Skeletal muscle satellite cell (primary cell): Measurements from ENCODE around the gene SLC29A3. TPM values are rescaled to one million over a fixed set of nuclear protein-coding genes. Genes with fewer than 3 reads are reported as not detected.
"Not testable (repeated sequence)": the region's sequence is repeated elsewhere in the genome, so short reads cannot be mapped to it uniquely, and the experiment has no call there.

Source experiments
- H3K27me3 ChIP-seq: 2 replicates; pipeline ENCODE4 v1.7.0; 2013; ENCODE audit warnings: low read length; ENCODE audit not compliant: control insufficient read depth, insufficient read depth
- H3K36me3 ChIP-seq: 2 replicates; pipeline ENCODE4 v1.7.0; 2013; ENCODE audit warnings: mild to moderate bottlenecking, control low read depth, low read length; ENCODE audit not compliant: insufficient read depth
- H3K4me1 ChIP-seq: 2 replicates; pipeline ENCODE4 v1.7.0; 2013; ENCODE audit warnings: low read length; ENCODE audit not compliant: control insufficient read depth, insufficient read depth
- H3K4me2 ChIP-seq: 2 replicates; pipeline ENCODE4 v1.7.0; 2013; ENCODE audit warnings: mild to moderate bottlenecking, low read length
- H3K4me3 ChIP-seq: 2 replicates; pipeline ENCODE4 v1.7.0; 2013; ENCODE audit warnings: low read length
- H3K9ac ChIP-seq: 2 replicates; pipeline ENCODE4 v1.7.0; 2013; ENCODE audit warnings: mild to moderate bottlenecking, low read depth, low read length, moderate library complexity
- H3K9me3 ChIP-seq: replicated peaks from 2 replicates; pipeline ENCODE4 v1.7.0; 2013; ENCODE audit warnings: mild to moderate bottlenecking, control low read depth, low read length
- total RNA-seq: library from RNA; depleted of rRNA; stranded (reverse); fragments of >200 nt; gene quantifications from 2 replicates; pipeline ENCODE4 v1.2.3, GENCODE V29; 2012; rRNA removed

The SLC29A3 gene
- 1.3 and 1.7 TPM in 2 replicates for total RNA-seq

GRCh38 chr10:71319042-71319799 is at the start of gene SLC29A3:
SLC29A3 (plus strand) TSS chr10:71319259; CDS start chr10:71319310, 51 bp downstream.
- no peaks in the 10 kb centered on the region for H3K9me3 ChIP-seq
- H3K4me1 ChIP-seq, result peaks cover 3% of the 10 kb centered on the region
- H3K9ac ChIP-seq, result peak within 1 kb of the TSS; percentile 92
- H3K4me3 ChIP-seq, result peak within 1 kb of the TSS; percentile 96
- peaks cover 8% of the 10 kb centered on the region for H3K36me3 ChIP-seq
- H3K27me3 ChIP-seq, result peaks cover 14% of the 10 kb centered on the region
- peak within 1 kb of the TSS; percentile 99 for H3K4me2 ChIP-seq

- Histone ChIP-seq H3K4me1 (peaks cover 45% of the 10 kb centered on the region), H3K36me3 (no peaks in the 10 kb centered on the region), H3K4me3 (no peak overlapping the region), H3K4me2 (no peak overlapping the region), H3K9me3 (no peaks in the 10 kb centered on the region), H3K9ac (no peak overlapping the region), H3K27me3 (no peaks in the 10 kb centered on the region)
Observed at GRCh38 chr10:71269301-71270288, 49.5 kb upstream of the SLC29A3 start.

GRCh38 chr10:71270301-71271220 is 48.5 kb upstream of the SLC29A3 start:
- Histone ChIP-seq H3K27me3 (no peaks in the 10 kb centered on the region), H3K4me3 (no peak overlapping the region), H3K4me1 (peaks cover 45% of the 10 kb centered on the region), H3K36me3 (no peaks in the 10 kb centered on the region), H3K9me3 (no peaks in the 10 kb centered on the region), H3K4me2 (no peak overlapping the region), H3K9ac (no peak overlapping the region)

- no peak overlapping the region for H3K9ac ChIP-seq
- H3K4me3 ChIP-seq, result no peak overlapping the region
Observed at GRCh38 chr10:71271662-71272055, 47.4 kb upstream of the SLC29A3 start.

GRCh38 chr10:71272056-71272771 is 46.8 kb upstream of the SLC29A3 start:
- Histone ChIP-seq H3K4me1 (peaks cover 34% of the 10 kb centered on the region), H3K9me3 (no peaks in the 10 kb centered on the region), H3K36me3 (no peaks in the 10 kb centered on the region)

More at GRCh38 chr10:71271662-71272055, 47.4 kb upstream of the SLC29A3 start:
- Histone ChIP-seq H3K4me2 (no peak overlapping the region), H3K27me3 (no peaks in the 10 kb centered on the region), H3K4me1 (peaks cover 36% of the 10 kb centered on the region), H3K9me3 (no peaks in the 10 kb centered on the region), H3K36me3 (no peaks in the 10 kb centered on the region)

GRCh38 chr10:71272974-71273373 is 46.1 kb upstream of the SLC29A3 start:
- not testable (repeated sequence) for H3K4me2 ChIP-seq, H3K36me3 ChIP-seq, H3K4me3 ChIP-seq, H3K9me3 ChIP-seq, H3K9ac ChIP-seq, H3K27me3 ChIP-seq
- H3K4me1 ChIP-seq, result peaks cover 34% of the 10 kb centered on the region

More at GRCh38 chr10:71272056-71272771, 46.8 kb upstream of the SLC29A3 start:
- Histone ChIP-seq H3K27me3 (no peaks in the 10 kb centered on the region), H3K4me2 (peak overlapping the region; percentile 0), H3K9ac (no peak overlapping the region), H3K4me3 (no peak overlapping the region)

- peaks cover 33% of the 10 kb centered on the region for H3K4me1 ChIP-seq
- H3K27me3 ChIP-seq, result no peaks in the 10 kb centered on the region
- no peaks in the 10 kb centered on the region for H3K36me3 ChIP-seq
- no peak overlapping the region for H3K4me3 ChIP-seq
- no peak overlapping the region for H3K4me2 ChIP-seq
- H3K9ac ChIP-seq, result no peak overlapping the region
- H3K9me3 ChIP-seq, result no peaks in the 10 kb centered on the region
Observed at GRCh38 chr10:71273506-71273905, 45.6 kb upstream of the SLC29A3 start.

GRCh38 chr10:71274901-71275796 is 43.9 kb upstream of the SLC29A3 start:
- no peak overlapping the region for H3K4me2 ChIP-seq
- H3K4me1 ChIP-seq, result peaks cover 18% of the 10 kb centered on the region
- H3K27me3 ChIP-seq, result no peaks in the 10 kb centered on the region
- H3K36me3 ChIP-seq, result no peaks in the 10 kb centered on the region
- H3K9me3 ChIP-seq, result no peaks in the 10 kb centered on the region
- no peak overlapping the region for H3K9ac ChIP-seq
- H3K4me3 ChIP-seq, result no peak overlapping the region

GRCh38 chr10:71276873-71277272 is 42.2 kb upstream of the SLC29A3 start:
- no peaks in the 10 kb centered on the region for H3K9me3 ChIP-seq
- H3K4me3 ChIP-seq, result no peak overlapping the region
- no peak overlapping the region for H3K9ac ChIP-seq
- no peaks in the 10 kb centered on the region for H3K27me3 ChIP-seq
- H3K4me2 ChIP-seq, result no peak overlapping the region
- no peaks in the 10 kb centered on the region for H3K36me3 ChIP-seq
- peaks cover 10% of the 10 kb centered on the region for H3K4me1 ChIP-seq
